ENCODE data around the gene IGF2.

Gene IGF2

DNA sequence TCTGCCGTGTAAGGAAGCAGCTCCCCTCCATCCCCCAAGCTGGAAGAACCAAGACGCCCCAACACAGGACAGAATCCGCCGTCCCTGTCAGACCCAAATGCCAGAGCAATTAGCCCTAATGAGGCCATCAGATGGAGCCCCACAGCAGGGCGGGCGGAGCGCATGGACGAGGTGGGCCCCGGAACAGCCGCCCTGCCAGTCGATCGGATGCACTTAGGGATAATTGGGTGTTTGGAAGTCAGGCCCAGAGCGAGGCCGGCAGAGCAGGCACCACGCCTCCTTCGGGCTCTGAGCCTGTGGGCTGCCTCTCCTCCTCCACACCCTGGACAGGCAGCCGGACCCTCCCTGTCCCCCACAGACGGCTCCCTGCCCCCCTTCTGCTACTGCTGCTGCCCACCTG, 37.9 kb upstream of the IGF2 start:
- H3K4me3 ChIP-seq (ENCODE audit: low read length): no peak overlapping the region
- H3K36me3 ChIP-seq (ENCODE audit: insufficient read depth, low read length): no peaks in the 10 kb centered on the region
- no peaks in the 10 kb centered on the region for H3K9me3 ChIP-seq (ENCODE audit: low read length)
- no peak overlapping the region for H2AFZ ChIP-seq (ENCODE audit: low read depth, low read length)
- H3K4me1 ChIP-seq (ENCODE audit: insufficient read depth, low read length): no peaks in the 10 kb centered on the region
- peaks cover 17% of the 10 kb centered on the region for H3K27me3 ChIP-seq (ENCODE audit: insufficient read depth, low read length)

- Histone ChIP-seq H3K4me1 (ENCODE audit: insufficient read depth, low read length) (no peaks in the 10 kb centered on the region), H3K4me3 (ENCODE audit: low read length) (no peak overlapping the region), H3K27me3 (ENCODE audit: insufficient read depth, low read length) (peaks cover 17% of the 10 kb centered on the region), H3K36me3 (ENCODE audit: insufficient read depth, low read length) (no peaks in the 10 kb centered on the region), H3K9me3 (ENCODE audit: low read length) (no peaks in the 10 kb centered on the region), H2AFZ (ENCODE audit: low read depth, low read length) (no peak overlapping the region)
Observed at GRCh38 chr11:2176389-2176900, 37.3 kb upstream of the IGF2 start.

DNA sequence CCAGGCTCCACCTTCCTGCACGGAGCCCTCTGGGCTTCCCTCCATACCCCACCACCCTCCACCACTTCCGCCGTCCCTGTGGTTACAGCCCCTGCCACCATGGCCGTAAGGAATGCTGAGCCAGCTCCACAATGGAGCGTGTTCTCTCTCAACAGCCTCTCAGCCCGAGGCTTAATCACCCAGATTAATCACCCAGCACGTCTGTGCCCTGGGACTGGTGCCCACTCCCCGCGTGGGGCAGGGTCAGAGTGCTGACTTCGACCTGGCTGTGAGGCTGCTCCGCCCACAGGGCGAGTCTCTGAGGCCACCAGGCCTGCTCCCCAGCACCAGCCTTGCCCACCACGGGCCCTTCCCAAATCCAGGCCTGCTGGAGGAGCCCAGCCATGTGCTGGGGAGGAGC, 36.5 kb upstream of the IGF2 start:
- Histone ChIP-seq H3K4me1 (ENCODE audit: insufficient read depth, low read length) (no peaks in the 10 kb centered on the region), H3K4me3 (ENCODE audit: low read length) (no peak overlapping the region), H3K27me3 (ENCODE audit: insufficient read depth, low read length) (peaks cover 19% of the 10 kb centered on the region), H3K36me3 (ENCODE audit: insufficient read depth, low read length) (no peaks in the 10 kb centered on the region), H3K9me3 (ENCODE audit: low read length) (no peaks in the 10 kb centered on the region), H2AFZ (ENCODE audit: low read depth, low read length) (no peak overlapping the region)

- Histone ChIP-seq H3K36me3 (ENCODE audit: insufficient read depth, low read length) (no peaks in the 10 kb centered on the region), H3K4me1 (ENCODE audit: insufficient read depth, low read length) (no peaks in the 10 kb centered on the region), H3K9me3 (ENCODE audit: low read length) (no peaks in the 10 kb centered on the region), H2AFZ (ENCODE audit: low read depth, low read length) (no peak overlapping the region), H3K27me3 (ENCODE audit: insufficient read depth, low read length) (peaks cover 12% of the 10 kb centered on the region), H3K4me3 (ENCODE audit: low read length) (no peak overlapping the region)
Observed at GRCh38 chr11:2174361-2174760, 35.2 kb upstream of the IGF2 start.

DNA sequence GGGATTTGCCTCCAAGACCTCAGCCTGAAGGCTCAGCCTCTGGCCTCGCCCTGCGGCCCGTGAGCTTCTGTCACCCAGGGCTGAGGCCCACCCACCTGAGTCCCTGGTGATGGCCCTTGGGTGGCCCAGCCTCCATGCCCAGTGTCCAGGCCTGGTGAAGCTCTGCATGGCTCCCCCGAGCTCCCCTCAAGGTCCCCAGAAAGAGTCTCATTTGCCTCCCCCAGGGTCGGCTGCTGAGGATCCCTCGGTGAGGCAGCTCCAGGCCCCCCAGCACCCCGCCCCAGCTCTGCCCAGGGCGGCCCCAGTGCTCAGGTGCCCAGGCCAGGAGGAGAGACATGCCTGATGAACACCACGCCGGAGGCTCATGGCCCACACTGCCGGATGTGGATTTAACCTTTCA, 34.6 kb upstream of the IGF2 start:
- Histone ChIP-seq H3K27me3 (ENCODE audit: insufficient read depth, low read length) (peaks cover 7% of the 10 kb centered on the region), H3K36me3 (ENCODE audit: insufficient read depth, low read length) (no peaks in the 10 kb centered on the region), H3K4me3 (ENCODE audit: low read length) (no peak overlapping the region), H2AFZ (ENCODE audit: low read depth, low read length) (no peak overlapping the region), H3K9me3 (ENCODE audit: low read length) (no peaks in the 10 kb centered on the region), H3K4me1 (ENCODE audit: insufficient read depth, low read length) (peaks cover 2% of the 10 kb centered on the region)

DNA sequence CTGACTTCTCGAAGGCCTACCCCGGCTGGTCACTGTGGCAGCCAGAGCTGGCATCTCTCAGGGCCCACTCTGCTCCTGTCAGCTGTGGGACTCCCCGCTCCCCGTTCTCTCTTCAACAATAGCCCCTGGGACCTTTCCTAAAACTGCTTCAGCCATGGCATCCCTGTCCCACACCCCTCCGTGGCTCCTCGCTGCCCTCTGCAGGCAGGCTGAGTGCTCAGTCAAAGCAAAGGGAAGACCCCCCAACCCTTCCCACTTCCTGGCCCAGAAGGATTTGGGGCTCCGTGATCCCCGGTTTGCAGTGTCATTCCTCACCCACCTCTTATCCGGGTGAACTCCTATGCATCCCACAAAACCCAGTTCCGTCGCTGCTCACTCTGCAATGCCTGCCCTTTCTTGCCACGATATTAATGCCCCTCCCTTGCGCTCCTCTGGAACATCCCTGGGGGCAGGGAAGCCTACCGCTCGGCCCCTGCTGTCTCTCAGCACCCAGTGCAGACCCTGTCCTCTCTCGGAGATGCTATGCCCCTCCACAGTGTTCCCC, 34.0 kb upstream of the IGF2 start:
- peaks cover 3% of the 10 kb centered on the region for H3K4me1 ChIP-seq (ENCODE audit: insufficient read depth, low read length)
- no peaks in the 10 kb centered on the region for H3K9me3 ChIP-seq (ENCODE audit: low read length)
- H3K36me3 ChIP-seq (ENCODE audit: insufficient read depth, low read length): no peaks in the 10 kb centered on the region
- H3K4me3 ChIP-seq (ENCODE audit: low read length): no peak overlapping the region
- no peak overlapping the region for H2AFZ ChIP-seq (ENCODE audit: low read depth, low read length)
- peaks cover 2% of the 10 kb centered on the region for H3K27me3 ChIP-seq (ENCODE audit: insufficient read depth, low read length)

DNA sequence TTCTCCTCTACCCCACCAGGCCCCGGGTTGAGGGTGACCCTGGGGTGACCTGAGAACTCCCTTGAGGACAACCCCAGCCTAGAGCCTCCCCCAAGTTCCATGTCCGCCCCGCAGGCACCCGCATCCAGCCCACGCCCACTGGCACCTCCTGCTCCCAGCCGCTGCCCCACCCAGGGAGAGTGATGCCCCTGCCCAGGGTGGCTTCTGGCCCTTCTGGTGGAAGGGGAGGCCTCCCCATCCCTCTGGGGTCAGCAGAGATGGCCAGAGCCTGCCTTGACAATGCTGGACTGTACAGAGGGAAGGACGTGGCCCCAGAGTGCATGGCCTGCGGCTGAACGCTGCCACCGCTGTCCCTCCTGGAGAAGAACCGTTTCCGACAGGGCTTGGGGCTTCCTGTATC, 33.5 kb upstream of the IGF2 start:
- Histone ChIP-seq H3K36me3 (ENCODE audit: insufficient read depth, low read length) (no peaks in the 10 kb centered on the region), H3K4me1 (ENCODE audit: insufficient read depth, low read length) (peaks cover 3% of the 10 kb centered on the region), H3K4me3 (ENCODE audit: low read length) (no peak overlapping the region), H2AFZ (ENCODE audit: low read depth, low read length) (no peak overlapping the region), H3K27me3 (ENCODE audit: insufficient read depth, low read length) (peaks cover 2% of the 10 kb centered on the region), H3K9me3 (ENCODE audit: low read length) (no peaks in the 10 kb centered on the region)

DNA sequence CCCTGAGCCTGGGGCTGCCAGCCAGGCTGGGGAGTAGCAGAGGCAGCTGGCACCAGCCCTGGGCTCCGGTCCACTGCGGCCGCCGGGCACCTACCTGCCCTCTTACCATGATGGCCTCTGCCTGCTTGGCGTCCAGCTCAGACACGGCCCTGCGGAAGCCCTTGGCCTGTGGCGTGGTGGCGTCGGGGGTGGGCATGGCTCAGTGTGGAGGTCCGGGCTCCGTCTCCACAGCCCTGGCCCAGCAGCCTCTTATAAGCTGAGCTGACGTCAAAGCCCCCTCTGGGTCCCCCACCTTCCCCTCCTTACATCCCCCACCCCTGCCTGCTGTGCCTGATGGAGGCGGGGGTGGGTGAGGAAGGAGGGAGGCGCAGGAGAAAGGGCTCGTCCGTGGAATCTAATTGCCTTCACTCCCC, 32.4 kb upstream of the IGF2 start, which contains the start of gene TH:
Gene TH, minus strand, starts transcription at position 225 of the 413 bp plus-strand sequence. Its CDS starts 29 bp downstream, at position 196.
- H3K27me3 ChIP-seq (ENCODE audit: insufficient read depth, low read length): peaks cover 2% of the 10 kb centered on the region
- H3K36me3 ChIP-seq (ENCODE audit: insufficient read depth, low read length): no peaks in the 10 kb centered on the region
- no peak within 1 kb of the TSS for H3K4me3 ChIP-seq (ENCODE audit: low read length)
- H3K4me1 ChIP-seq (ENCODE audit: insufficient read depth, low read length): peaks cover 3% of the 10 kb centered on the region
- no peaks in the 10 kb centered on the region for H3K9me3 ChIP-seq (ENCODE audit: low read length)
- H2AFZ ChIP-seq (ENCODE audit: low read depth, low read length): no peak within 1 kb of the TSS

DNA sequence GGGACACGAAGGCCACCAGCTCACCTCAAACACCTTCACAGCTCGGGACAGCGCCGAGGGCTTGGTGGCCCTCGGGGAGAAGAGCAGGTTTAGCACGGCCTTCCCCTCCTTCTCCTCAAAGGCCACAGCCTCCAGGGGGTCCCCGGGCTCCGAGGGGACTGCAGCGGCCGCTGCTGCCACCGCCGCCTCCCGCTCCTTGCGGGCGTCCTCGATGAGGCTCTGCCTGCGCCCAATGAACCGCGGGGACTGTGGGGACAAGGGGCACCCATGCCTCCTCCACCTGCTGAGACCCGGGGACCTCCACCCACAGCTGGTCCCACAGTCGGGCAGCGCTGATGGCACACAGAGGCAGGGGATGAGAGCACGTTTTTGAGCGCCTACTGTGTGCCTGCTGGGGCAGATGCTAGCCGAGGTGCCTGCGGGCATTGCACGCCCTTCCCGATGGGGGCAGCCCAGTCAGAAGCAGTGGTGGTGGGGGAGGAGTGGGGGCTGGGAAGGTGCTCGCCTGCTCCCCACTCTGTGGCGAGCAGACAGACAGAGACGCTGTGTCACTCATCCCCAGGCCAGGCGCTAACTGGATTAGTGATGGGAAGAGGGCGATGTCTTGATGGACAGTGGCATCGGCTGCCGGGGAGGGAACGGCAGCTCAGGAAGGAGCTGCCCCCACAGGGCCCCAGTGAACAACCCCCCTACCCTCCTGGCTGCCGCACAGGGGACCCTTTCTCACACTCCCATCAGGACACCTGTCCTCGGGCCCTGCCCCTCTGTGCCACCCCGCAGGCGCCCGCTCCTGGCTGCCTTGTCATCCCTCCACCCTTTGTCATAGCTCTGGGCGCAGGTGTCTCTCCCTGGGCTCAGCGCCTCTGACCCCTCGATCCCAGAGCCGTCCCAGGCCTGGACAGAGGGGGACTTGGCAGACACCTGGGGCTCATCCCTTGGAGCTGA, 30.7 kb upstream of the IGF2 start:
- Histone ChIP-seq H3K4me3 (ENCODE audit: low read length) (no peak overlapping the region), H3K9me3 (ENCODE audit: low read length) (no peaks in the 10 kb centered on the region), H3K36me3 (ENCODE audit: insufficient read depth, low read length) (no peaks in the 10 kb centered on the region), H3K4me1 (ENCODE audit: insufficient read depth, low read length) (peaks cover 3% of the 10 kb centered on the region), H2AFZ (ENCODE audit: low read depth, low read length) (no peak overlapping the region), H3K27me3 (ENCODE audit: insufficient read depth, low read length) (peaks cover 2% of the 10 kb centered on the region)

DNA sequence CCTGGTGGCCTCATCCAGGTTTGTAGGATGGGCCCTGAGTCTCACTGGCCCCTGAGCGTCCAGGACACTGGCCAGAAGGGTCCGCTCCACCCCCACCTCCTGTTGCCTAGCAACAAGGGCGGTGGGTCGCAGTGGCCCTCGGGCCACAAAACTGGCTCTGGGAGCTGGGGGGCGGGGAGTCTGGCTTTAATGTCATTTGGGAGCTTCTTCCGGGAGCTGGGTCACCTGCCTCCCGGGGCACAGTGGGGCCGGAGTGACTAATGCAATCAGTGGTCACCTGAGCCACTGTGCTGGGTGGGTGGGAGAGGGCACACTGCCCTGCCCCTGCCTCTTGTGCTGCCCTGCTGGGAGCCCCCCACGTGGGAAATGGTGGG, 29.8 kb upstream of the IGF2 start:
- Histone ChIP-seq H2AFZ (ENCODE audit: low read depth, low read length) (no peak overlapping the region), H3K36me3 (ENCODE audit: insufficient read depth, low read length) (no peaks in the 10 kb centered on the region), H3K4me3 (ENCODE audit: low read length) (no peak overlapping the region), H3K9me3 (ENCODE audit: low read length) (no peaks in the 10 kb centered on the region), H3K4me1 (ENCODE audit: insufficient read depth, low read length) (peaks cover 3% of the 10 kb centered on the region), H3K27me3 (ENCODE audit: insufficient read depth, low read length) (peaks cover 2% of the 10 kb centered on the region)

GRCh38 chr11:2168286-2169004, 29.3 kb upstream of the IGF2 start:
- no peaks in the 10 kb centered on the region for H3K36me3 ChIP-seq (ENCODE audit: insufficient read depth, low read length)
- H3K4me3 ChIP-seq (ENCODE audit: low read length): no peak overlapping the region
- no peaks in the 10 kb centered on the region for H3K9me3 ChIP-seq (ENCODE audit: low read length)
- no peak overlapping the region for H2AFZ ChIP-seq (ENCODE audit: low read depth, low read length)
- peaks cover 2% of the 10 kb centered on the region for H3K27me3 ChIP-seq (ENCODE audit: insufficient read depth, low read length)
- H3K4me1 ChIP-seq (ENCODE audit: insufficient read depth, low read length): peaks cover 3% of the 10 kb centered on the region

DNA sequence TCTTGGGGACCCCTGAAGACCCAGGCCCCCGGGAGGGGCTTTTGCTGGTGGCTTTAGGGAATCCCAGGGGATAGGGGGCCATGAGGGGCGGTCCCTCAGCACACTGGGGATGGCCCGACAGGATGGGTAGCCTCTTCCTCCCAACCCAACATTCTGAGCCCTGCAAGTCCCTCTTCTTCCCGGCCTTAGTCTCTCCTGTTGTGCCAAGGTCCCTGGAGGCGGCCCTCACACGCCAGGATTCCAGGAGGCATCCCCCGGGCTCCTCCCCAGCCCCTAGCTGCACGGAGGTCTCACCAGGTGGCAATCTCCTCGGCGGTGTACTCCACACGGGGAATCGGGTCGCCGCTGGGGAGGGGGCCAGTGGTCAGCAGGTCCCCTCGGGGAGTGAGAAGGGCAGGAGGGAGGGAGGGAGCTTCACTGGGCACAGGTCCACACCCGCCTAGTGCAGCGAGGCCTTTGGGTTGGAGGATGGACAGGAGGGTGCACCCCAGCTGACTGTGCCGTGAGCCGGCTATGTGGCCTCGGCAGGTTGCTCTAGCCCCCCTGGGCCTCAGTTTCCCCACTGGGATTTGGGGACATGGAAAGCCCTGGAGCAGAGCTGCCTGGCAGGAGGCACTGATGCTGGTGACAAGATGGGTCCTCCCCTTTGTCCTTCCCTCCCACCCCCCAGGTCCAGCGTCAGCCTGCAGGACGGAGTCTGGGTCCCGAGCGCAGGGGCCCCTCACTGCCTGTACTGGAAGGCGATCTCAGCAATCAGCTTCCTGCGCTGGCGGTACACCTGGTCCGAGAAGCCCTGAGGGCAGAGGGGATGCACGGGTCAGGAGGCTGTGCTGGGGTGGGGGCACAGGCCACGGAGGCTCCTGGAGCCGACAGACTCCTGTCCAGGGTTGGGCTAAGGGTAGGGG, 28.2 kb upstream of the IGF2 start:
- Histone ChIP-seq H3K36me3 (ENCODE audit: insufficient read depth, low read length) (no peaks in the 10 kb centered on the region), H2AFZ (ENCODE audit: low read depth, low read length) (no peak overlapping the region), H3K9me3 (ENCODE audit: low read length) (no peaks in the 10 kb centered on the region), H3K4me3 (ENCODE audit: low read length) (no peak overlapping the region), H3K4me1 (ENCODE audit: insufficient read depth, low read length) (peaks cover 3% of the 10 kb centered on the region), H3K27me3 (ENCODE audit: insufficient read depth, low read length) (peaks cover 8% of the 10 kb centered on the region)

Data from neuron (in vitro differentiated cells).